Measurements from ENCODE around the gene SLC46A3. TPM values are rescaled to one million over a fixed set of nuclear protein-coding genes. Genes with fewer than 3 reads are reported as not detected.
"Not testable (repeated sequence)": the region's sequence is repeated elsewhere in the genome, so short reads cannot be mapped to it uniquely, and the experiment has no call there.

The SLC46A3 gene
- total and polyA plus RNA-seq, 2 experiments from 2014 or later, result 10.3 to 11.6 TPM

GRCh38 chr13:28746287-28746612, 27.5 kb upstream of the SLC46A3 start:
- Histone ChIP-seq H3K27me3 (no peaks in the 10 kb centered on the region), H3K4me3 (no peak overlapping the region), H3K27ac (no peak overlapping the region), H3K4me1 (ENCODE audit: low read depth) (no peaks in the 10 kb centered on the region), H3K9me3 (ENCODE audit: low read depth) (no peaks in the 10 kb centered on the region), H3K36me3 (no peaks in the 10 kb centered on the region)
- no peak for DNase-seq (ENCODE audit: low read depth in 1 of 2, low spot score in 1 of 2)
- no peak for TF ChIP-seq CTCF (IDR thresholded peaks at IDR 0.05; ENCODE audit: low read depth, low read length)

DNA sequence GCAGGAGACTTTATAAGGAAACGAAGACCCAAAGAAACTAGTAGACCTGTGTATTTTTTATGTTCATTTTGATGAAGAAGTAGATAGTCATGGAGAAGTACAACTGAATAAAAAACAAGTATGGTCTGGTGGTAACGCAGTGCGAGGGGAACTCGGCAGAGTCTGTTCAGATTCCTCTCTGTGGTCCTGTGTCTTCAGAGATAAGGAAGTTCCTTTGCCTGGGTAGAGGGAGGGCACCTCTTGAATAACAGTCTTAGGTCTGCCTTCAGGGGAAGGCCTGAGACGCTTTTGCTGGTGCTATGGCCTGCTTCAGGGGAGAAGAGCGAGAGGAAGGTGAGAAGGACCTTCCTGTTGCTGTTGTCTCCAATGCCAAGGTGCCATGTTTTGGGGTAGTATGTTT, 25.9 kb upstream of the SLC46A3 start:
- H3K4me3 ChIP-seq, result no peak overlapping the region
- H3K9me3 ChIP-seq (ENCODE audit: low read depth), result no peaks in the 10 kb centered on the region
- no peaks in the 10 kb centered on the region for H3K4me1 ChIP-seq (ENCODE audit: low read depth)
- no peak for TF ChIP-seq CTCF (IDR thresholded peaks at IDR 0.05; ENCODE audit: low read depth, low read length)
- H3K36me3 ChIP-seq, result no peaks in the 10 kb centered on the region
- DNase-seq (ENCODE audit: low read depth in 1 of 2, low spot score in 1 of 2), result no peak
- no peak overlapping the region for H3K27ac ChIP-seq
- H3K27me3 ChIP-seq, result no peaks in the 10 kb centered on the region

DNA sequence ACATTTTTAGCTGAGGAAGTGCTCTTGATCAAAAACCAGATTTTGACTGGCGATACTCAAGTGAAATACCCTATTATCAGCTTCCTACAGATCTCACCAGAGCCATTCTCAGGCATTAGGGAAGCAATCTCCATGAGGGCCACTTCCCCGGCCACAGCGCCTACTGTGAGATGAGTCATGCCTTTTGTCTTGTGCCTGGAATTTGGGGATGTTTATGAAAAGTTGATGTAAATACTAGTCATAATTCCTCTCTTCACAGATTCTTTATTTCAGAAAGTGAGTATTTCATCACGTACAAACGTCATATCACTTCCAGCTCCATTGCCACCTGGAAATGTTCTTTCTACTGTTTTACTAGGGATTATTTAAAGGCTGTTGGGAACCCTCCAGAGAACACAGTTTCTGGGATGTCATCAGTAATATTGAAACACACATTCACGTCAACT, 25.3 kb upstream of the SLC46A3 start:
- no peak for TF ChIP-seq CTCF (IDR thresholded peaks at IDR 0.05; ENCODE audit: low read depth, low read length)
- DNase-seq (ENCODE audit: low read depth in 1 of 2, low spot score in 1 of 2), result peak in 1 of 2 donors; percentile 82
- Histone ChIP-seq H3K9me3 (ENCODE audit: low read depth) (no peaks in the 10 kb centered on the region), H3K27ac (no peak overlapping the region), H3K4me1 (ENCODE audit: low read depth) (no peaks in the 10 kb centered on the region), H3K36me3 (no peaks in the 10 kb centered on the region), H3K27me3 (no peaks in the 10 kb centered on the region), H3K4me3 (no peak overlapping the region)

DNA sequence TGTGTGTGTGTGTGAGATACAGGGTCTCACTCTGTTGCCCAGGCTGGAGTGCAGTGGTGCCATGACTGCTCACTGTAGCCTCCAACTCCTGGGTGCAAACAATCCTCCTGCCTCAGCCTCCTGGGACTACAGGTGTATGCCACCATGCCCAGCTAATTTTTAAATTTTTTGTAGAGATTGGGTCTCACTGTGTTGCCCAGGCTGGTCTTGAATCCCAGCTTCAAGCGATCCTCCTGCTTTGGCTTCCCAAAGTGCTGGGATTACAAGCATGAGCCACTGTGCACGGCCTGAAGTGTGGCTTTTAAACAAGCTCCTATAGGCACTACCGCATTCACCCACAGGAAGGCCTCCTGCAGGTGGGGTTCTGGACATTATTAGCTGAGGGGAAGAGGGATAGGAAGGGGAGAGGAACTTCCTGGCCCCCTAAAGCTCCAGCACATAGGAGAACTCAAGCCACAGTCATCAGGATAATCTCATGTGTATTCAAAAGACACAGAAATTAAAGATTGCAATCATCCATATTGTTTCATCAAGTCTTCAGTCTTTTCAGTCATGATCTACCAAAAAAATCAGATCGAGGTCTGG, 24.8 kb upstream of the SLC46A3 start:
- DNase-seq (ENCODE audit: low read depth in 1 of 2, low spot score in 1 of 2), result no peak
- Histone ChIP-seq H3K36me3 (no peaks in the 10 kb centered on the region), H3K27ac (no peak overlapping the region), H3K9me3 (ENCODE audit: low read depth) (no peaks in the 10 kb centered on the region), H3K4me1 (ENCODE audit: low read depth) (no peaks in the 10 kb centered on the region), H3K4me3 (no peak overlapping the region), H3K27me3 (no peaks in the 10 kb centered on the region)
- TF ChIP-seq CTCF (IDR thresholded peaks at IDR 0.05; ENCODE audit: low read depth, low read length), result no peak

DNA sequence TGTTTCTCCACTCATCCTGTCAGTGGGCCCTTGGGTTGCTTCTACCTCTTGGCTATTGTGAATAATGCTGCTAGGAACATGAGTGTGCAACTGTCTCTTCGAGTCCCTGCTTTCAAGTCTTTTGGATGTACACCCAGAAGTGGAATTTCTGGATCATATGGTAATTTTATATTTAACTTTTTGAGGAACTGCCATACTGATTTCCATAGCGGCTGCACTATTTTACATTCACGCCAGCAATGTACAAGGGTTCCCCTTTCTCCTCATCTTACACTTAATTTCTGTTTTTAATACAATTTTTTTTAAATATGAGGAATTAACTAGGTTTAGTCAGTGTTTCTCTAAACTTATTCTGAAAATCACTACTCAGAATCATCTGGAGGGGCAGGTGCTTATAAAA, 24.2 kb upstream of the SLC46A3 start:
- no peak for TF ChIP-seq CTCF (IDR thresholded peaks at IDR 0.05; ENCODE audit: low read depth, low read length)
- H3K27me3 ChIP-seq, result no peaks in the 10 kb centered on the region
- H3K36me3 ChIP-seq, result no peaks in the 10 kb centered on the region
- H3K9me3 ChIP-seq (ENCODE audit: low read depth), result no peaks in the 10 kb centered on the region
- no peaks in the 10 kb centered on the region for H3K4me1 ChIP-seq (ENCODE audit: low read depth)
- H3K4me3 ChIP-seq, result no peak overlapping the region
- DNase-seq (ENCODE audit: low read depth in 1 of 2, low spot score in 1 of 2), result no peak
- no peak overlapping the region for H3K27ac ChIP-seq

DNA sequence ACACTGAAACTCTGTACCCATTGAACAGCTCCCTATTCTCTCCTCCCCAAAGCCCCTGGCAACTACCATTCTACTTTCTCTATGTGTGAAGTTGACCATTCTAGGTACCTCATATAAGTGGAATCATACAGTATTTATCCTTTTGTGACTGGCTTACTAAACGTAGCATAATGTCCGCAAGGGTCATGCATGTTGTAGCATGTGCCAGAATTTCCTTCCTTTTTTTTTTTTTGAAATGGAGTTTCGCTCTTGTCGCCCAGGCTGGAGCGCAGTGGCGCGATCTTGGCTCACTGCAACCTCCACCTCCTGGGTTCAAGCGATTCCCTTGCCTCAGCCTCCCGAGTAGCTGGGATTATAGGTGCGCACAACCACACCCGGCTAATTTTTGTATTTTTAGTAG, 23.7 kb upstream of the SLC46A3 start:
- not testable (repeated sequence) for DNase-seq (ENCODE audit: low read depth in 1 of 2, low spot score in 1 of 2); H3K4me1 ChIP-seq (ENCODE audit: low read depth); H3K27me3 ChIP-seq; H3K4me3 ChIP-seq; H3K27ac ChIP-seq; H3K9me3 ChIP-seq (ENCODE audit: low read depth); H3K36me3 ChIP-seq
